A549 treated with Mapracorat at 1 μM for 4 hours (cell line): ENCODE results near the gene EXOC8. TPM values are rescaled to one million over a fixed set of nuclear protein-coding genes. Genes with fewer than 3 reads are reported as not detected.

Experiments used
- total RNA-seq: library from RNA; stranded (reverse); fragments of 200-300 nt; extraction: Qiagen RNA extraction; gene quantifications from 5 replicates; pipeline ENCODE4 v1.2.3, GENCODE V29; 2022

EXOC8 gene
- total RNA-seq, result 8.0 to 9.3 TPM (median 9.1 TPM) in 5 replicates

GRCh38 chr1:231337472-231338269, at the start of gene EXOC8:
EXOC8 (minus strand) TSS chr1:231337852; CDS start chr1:231337745, 107 bp downstream.

GRCh38 chr1:231338270-231339128, 847 bp upstream of the EXOC8 start, which contains the start of gene SPRTN:
SPRTN (plus strand) TSS chr1:231338293; CDS start chr1:231338384, 91 bp downstream.

Other genes starting within 250 kb of the EXOC8 start
- gene TRIM67, start 175.8 kb downstream of the EXOC8 start, total RNA-seq, result 0.12 to 0.19 TPM (median 0.14 TPM) in 5 replicates
- 34.4 to 39.4 TPM (median 36.1 TPM) in 5 replicates for gene GNPAT, start 96.6 kb downstream of the EXOC8 start, total RNA-seq
- gene SPRTN, start 441 bp upstream of the EXOC8 start, total RNA-seq, result 11.5 to 14.4 TPM (median 14.2 TPM) in 5 replicates
- 50.5 to 63.1 TPM (median 57.9 TPM) in 5 replicates for gene EGLN1, start 84.4 kb upstream of the EXOC8 start, total RNA-seq
- 29.8 to 44.1 TPM (median 38.9 TPM) in 5 replicates for gene TSNAX, start 190.8 kb upstream of the EXOC8 start, total RNA-seq